Measurements from ENCODE around the gene SMARCD3.

SMARCD3 gene

GRCh38 chr7:151189038-151189437 lies 59.5 kb downstream of the SMARCD3 start:
- DNase-seq (ENCODE audit: low read depth in 4 of 4, low spot score in 1 of 4): no peak
